Psoas muscle (tissue), 8 donors: Measurements from ENCODE around the gene IYD. TPM values are rescaled to one million over a fixed set of nuclear protein-coding genes. Genes with fewer than 3 reads are reported as not detected.

Experiments
- ATAC-seq, 4 donors: fragments of 200-7000 bp; cut with Tn5 transposase; one replicate each; pipeline ENCODE4 v1.9.1; 2020; ENCODE audit warnings: moderate library complexity in 3 of 4, mild to moderate bottlenecking in 2 of 4
- DNase-seq, 2 donors: peaks; one replicate each; pipeline ENCODE4 v3.0.0-alpha.2; 2020
- H3K27ac ChIP-seq: fragments of 200-600 bp; one replicate; pipeline ENCODE4 v1.8.0; 2022
- H3K27me3 ChIP-seq, 3 donors: fragments of 200-600 bp in 1 of 3; one replicate each; pipeline versions ENCODE4 v1.6.1 to v1.8.0; 2013 to 2022; ENCODE audit warnings: low read length in 2 of 3, mild to moderate bottlenecking in 2 of 3, moderate library complexity in 1 of 3; ENCODE audit not compliant: insufficient read depth in 3 of 3
- H3K36me3 ChIP-seq, 2 donors: fragments of 200-600 bp in 1 of 2; one replicate each; pipeline versions ENCODE4 v1.6.1 to v1.8.0; 2013 to 2022; ENCODE audit warnings: low read depth in 1 of 2, mild to moderate bottlenecking in 1 of 2, moderate library complexity in 1 of 2; ENCODE audit not compliant: insufficient read depth in 1 of 2
- H3K4me1 ChIP-seq: fragments of 200-600 bp; one replicate; pipeline ENCODE4 v1.8.0; 2022
- H3K4me3 ChIP-seq: fragments of 200-600 bp; one replicate; pipeline ENCODE4 v1.8.0; 2022; ENCODE audit warnings: mild to moderate bottlenecking
- H3K9me3 ChIP-seq: fragments of 200-600 bp; one replicate; pipeline ENCODE4 v1.8.0; 2022
- CTCF ChIP-seq: fragments of 200-600 bp; IDR thresholded peaks from one replicate; pipeline ENCODE4 v1.8.0; 2022; ENCODE audit warnings: antibody characterized with exemption
- WGBS, 3 donors: extraction: QIAGEN DNeasy Blood & Tissue Kit; methylation state at CpG; one replicate each; pipeline versions ENCODE4 v1.1.6 to v1.1.7; 2013; 5-methylcytosine and 5-hydroxymethylcytosine counted together
- intact Hi-C, 2 donors: fragments of 100-400 bp; cut with DNase I; formaldehyde crosslinking; loops; one replicate each; pipeline versions ENCODE4 v1.11.0 to v1.14.2; 2022
- polyA plus RNA-seq, 3 donors: library from polyadenylated mRNA; stranded (reverse); fragments of 200-250 nt; gene quantifications; one replicate each; pipeline ENCODE4 v1.2.3, GENCODE V29; 2013
- total RNA-seq, 4 donors: library from RNA; stranded (reverse); fragmentation: NEBNext Ultra II Directional in 2 of 4; extraction: Animal tissue kit (Norgen Biotek cat#: 25700) in 2 of 4; gene quantifications; one replicate each; pipeline versions ENCODE4 v1.2.1 to v1.2.4, GENCODE V29; 2021 to 2023
- donor health status: healthy with polysubstance abuse.
- donor health status: DM: no; HTN: no; CAD: no; lungs with moderate emphysema.
- donor health status: Bipolar disorder and iron deficiency.
- donor health status: healthy.
- donor health status: DM: yes; HTN: yes; CAD: no.
- donor health status: DM: no; HTN: no; CAD: no.
- donor health status: DM: no; HTN: no; CAD: no.
- donor health status: DM: yes; HTN: yes; CAD: no.

Gene IYD
- total and polyA plus RNA-seq, 7 donors = 0.04 to 0.28 (median 0.05) TPM; not detected in 4

DNA sequence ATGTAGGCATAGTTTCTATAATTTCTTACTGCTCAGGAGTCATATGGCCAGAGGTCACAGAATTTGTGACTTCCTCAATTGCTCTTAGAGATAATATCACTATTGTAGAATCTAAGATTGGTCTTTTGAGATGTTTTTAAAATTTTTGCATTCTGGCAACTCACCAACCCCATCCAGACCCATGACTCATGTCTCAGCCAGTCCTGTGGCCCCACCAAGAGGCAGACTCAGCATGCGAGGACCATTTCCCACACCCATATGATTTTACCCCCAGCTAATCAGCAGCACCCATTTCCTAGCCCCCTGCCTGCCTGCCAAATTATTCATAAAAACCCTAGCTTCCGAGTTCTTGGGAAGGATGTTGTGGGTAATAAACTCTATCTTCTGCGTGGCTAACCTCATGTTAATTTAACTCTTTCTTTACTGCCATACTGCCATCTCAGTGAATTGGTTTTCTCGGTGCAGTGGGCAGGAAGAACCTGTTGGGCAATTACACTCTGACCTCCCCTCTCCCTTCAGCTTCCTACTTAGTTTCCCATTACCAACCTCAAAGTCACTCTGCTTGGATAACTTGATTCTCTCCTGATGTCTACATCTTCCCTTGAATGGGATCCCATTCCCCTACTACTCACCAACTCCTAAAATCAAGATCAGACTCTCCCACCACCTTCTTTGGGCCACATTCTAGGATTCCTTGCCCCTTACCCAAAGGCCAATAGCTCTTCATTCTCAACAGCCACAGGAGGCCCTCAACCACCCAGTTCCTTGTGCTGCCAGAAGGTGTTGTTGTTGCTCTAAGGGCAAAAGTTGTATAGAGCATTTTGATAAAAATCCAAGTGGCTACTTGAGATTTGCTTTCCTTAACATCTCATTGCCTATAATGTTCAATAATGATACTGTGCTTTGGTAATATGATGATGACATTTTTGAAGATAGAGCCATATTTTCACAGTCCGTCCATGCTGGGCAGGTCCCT, 16.2 kb upstream of the IYD start:
- Histone ChIP-seq H3K4me1 (no peaks in the 10 kb centered on the region), H3K9me3 (no peaks in the 10 kb centered on the region), H3K4me3 (no peak overlapping the region), H3K36me3 (no peaks in the 10 kb centered on the region), H3K27ac (no peak overlapping the region), H3K27me3 (no peaks in the 10 kb centered on the region)
- intact Hi-C loops = no loop called here
- WGBS, 3 donors = 57 to 80% (median 67%) methylated on average over 5 of the region's 5 CpGs
- ATAC-seq (no peak), DNase-seq (no peak)
- TF ChIP-seq CTCF = no peak

DNA sequence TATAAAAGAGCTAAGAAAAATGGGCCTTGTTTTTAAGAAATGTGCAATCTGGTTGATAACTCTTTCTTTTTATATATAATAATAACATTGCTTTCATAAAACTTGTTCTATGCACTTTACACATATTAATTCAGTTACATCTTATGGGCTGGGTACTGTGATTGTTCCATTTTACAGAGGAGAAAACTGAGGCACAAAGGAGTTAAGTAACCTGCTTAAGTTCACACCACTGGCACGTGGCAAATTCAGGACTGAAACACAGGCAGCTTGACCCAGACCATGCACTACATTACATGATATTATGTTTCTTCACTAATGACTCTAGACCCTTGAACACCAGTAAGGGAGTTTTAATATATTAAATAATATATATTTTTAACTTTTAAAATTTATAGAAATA, 15.4 kb upstream of the IYD start:
- Histone ChIP-seq H3K27me3 (no peaks in the 10 kb centered on the region), H3K4me3 (no peak overlapping the region), H3K36me3 (no peaks in the 10 kb centered on the region), H3K9me3 (no peaks in the 10 kb centered on the region), H3K27ac (no peak overlapping the region), H3K4me1 (no peaks in the 10 kb centered on the region)
- intact Hi-C loops = no loop called here
- WGBS, 3 donors = 62 to 68% (median 65%) methylated on average over 1 of the region's 1 CpG
- ATAC-seq (no peak), DNase-seq (no peak)
- TF ChIP-seq CTCF = no peak

GRCh38 chr6:150354754-150355571, 13.8 kb upstream of the IYD start:
- no peak for ATAC-seq
- Histone ChIP-seq H3K4me1 (no peaks in the 10 kb centered on the region), H3K36me3 (no peaks in the 10 kb centered on the region), H3K27me3 (no peaks in the 10 kb centered on the region), H3K4me3 (no peak overlapping the region), H3K27ac (no peak overlapping the region), H3K9me3 (no peaks in the 10 kb centered on the region)
- no peak for DNase-seq
- no peak for TF ChIP-seq CTCF
- 41 to 87% (median 85%) methylated on average over 2 of the region's 2 CpGs for WGBS, 3 donors
- intact Hi-C loops = no loop called here

DNA sequence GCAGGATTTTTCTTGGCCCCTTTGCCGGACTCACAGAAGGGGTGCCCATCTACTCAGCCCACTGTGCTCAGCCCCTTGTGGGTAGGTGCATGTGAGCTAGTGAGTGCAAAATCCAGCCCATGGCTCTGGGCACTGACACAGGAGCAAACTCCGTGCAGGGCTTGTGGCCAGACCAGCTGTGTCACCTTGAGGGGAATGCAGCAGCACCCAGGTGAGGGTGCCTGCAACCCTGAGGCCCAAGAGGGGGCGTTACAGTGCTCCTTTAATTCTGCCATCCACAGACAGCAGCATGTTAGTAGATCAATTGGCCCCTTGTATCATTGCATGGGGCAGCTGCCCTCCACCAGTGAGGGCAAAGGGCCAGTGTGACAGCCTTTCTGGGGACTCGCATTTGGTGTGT, 12.9 kb upstream of the IYD start:
- intact Hi-C loops = no loop called here
- H3K36me3 ChIP-seq = no peaks in the 10 kb centered on the region
- 72 to 81% (median 76%) methylated on average over 4 of the region's 4 CpGs for WGBS, 3 donors
- no peaks in the 10 kb centered on the region for H3K27me3 ChIP-seq
- no peak for ATAC-seq
- no peak for DNase-seq
- TF ChIP-seq CTCF = no peak
- no peak overlapping the region for H3K27ac ChIP-seq
- no peaks in the 10 kb centered on the region for H3K4me1 ChIP-seq
- no peak overlapping the region for H3K4me3 ChIP-seq
- no peaks in the 10 kb centered on the region for H3K9me3 ChIP-seq
